KBM-7 (cell line): ENCODE results near the gene ATG3.

Experiments
- DNase-seq: peaks from one replicate; pipeline ENCODE4 v3.0.0-alpha.2; 2015
- in situ Hi-C: fragments of 300-500 bp; cut with MboI; formaldehyde crosslinking; loops from 2 replicates; pipeline ENCODE4 v1.14.3; 2020; ENCODE audit warnings: low sequenced_read_pairs, low pct_unique_long_range_greater_than_20kb, mixed read lengths

ATG3 gene

DNA sequence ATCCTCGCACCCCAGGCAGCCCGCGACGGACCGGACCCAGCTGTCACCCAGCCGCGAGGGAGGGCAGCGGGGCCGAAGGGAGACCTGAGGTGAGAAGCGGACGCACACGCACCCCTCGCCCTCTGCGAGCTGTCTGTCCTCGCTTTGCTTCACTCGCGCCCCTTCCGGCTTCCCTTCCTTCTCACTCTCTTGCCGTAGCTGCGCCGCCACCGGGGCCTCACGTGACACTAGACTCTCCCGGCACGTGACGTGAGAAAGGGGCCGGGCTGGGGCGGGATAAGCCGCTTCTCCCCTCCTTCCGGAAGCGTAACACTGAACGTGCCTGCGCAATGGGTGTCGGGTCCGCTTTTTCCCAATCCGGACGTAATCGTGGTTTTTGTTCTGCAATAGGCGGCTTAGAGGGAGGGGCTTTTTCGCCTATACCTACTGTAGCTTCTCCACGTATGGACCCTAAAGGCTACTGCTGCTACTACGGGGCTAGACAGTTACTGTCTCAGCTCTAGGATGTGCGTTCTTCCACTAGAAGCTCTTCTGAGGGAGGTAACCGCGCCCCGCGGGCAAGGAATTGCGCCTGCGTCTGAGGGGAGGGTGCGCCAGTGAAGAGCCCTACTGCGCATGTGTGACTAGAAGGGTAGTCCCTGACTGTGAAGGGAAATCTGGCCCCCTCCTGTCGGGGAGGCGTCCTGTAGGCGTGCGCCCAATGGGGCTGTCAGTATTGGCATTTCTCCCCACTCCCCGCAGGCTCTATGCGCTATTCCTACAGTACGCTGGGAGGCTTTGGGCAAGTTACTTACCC, at the start of gene ATG3, which contains the start of gene SLC35A5:
TSS of gene ATG3 (minus strand) at position 229 of the 796 bp plus-strand sequence. CDS start 434 bp downstream, outside the sequence.
TSS of gene SLC35A5 (plus strand) at position 312 of the 796 bp plus-strand sequence. CDS start 1,359 bp downstream, outside the sequence.
- in situ Hi-C loops, result no loop called here

DNA sequence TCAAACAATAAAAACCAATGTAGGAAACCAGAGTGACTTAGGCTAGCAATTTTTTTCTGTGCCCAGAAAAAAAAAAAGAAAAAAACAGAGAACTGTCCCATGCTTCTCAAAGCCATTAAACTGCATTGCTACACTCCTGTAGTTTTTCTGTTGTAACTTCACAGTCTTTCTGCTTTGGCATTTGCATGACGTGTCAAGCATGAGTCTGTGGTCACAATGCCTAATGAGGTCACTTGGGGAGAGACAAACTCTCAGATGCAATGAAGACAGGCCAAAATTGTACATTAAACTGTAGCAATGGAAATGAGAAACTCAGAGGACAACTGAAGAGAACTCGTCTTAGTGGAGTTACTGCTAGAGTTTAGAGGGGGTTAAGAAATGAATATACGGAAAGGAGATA, 48.4 kb upstream of the ATG3 start:
- no peak for DNase-seq
- in situ Hi-C loops, result loop anchor here (25.0 kb wide), 1 partner anchor 1327 kb away; the partner anchor contains the start of gene ZDHHC23

More for the DNA sequence above, at the start of gene ATG3, which contains the start of gene SLC35A5:
- peak; percentile 99 for DNase-seq

DNA sequence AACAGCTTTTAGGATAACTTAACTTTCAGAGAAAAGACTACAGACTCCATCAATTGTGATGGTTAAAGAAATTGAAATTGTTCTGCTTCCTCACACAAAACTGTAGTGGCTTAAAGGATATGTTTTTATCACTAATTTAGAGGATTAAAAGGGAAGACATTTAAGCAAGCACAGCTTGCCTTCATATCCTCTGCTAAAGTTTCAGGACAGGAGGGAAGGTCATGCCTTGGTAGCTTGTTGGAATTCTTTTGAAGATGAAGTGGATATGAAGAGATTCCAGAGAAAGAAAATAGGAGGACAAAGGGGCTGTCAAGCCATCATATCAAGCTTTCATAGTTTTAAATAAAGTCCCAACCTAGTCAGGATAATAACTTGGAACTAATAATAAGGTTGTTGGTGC, 46.1 kb upstream of the ATG3 start:
- no peak for DNase-seq
- in situ Hi-C loops, result loop anchor here (25.0 kb wide), 1 partner anchor 1329 kb away; the partner anchor contains the start of gene ZDHHC23

GRCh38 chr3:112606098-112606497, 44.3 kb upstream of the ATG3 start:
- no peak for DNase-seq
- in situ Hi-C loops, result loop anchor here (25.0 kb wide), 1 partner anchor 1331 kb away; the partner anchor contains the start of gene ZDHHC23

DNA sequence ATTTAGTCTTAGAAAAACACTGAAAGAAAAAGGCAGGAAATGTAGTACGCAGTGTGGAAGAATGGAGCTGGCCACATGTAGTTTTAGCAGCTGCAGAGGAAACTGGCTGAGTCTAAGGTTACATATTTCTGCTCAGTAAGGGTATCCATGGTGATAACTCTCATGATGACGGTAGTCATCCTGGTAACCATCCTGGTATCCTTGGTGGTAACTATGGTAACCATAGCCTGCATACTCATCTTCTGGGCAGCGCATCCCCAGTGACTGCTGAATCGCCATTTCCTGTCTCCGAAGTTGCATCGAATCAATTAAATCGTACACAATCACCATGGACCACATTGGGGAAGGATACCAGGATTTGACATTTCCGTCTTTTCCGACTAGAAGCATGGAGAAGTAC, 43.5 kb upstream of the ATG3 start:
- in situ Hi-C loops, result loop anchor here (25.0 kb wide), 1 partner anchor 1332 kb away; the partner anchor contains the start of gene ZDHHC23

DNA sequence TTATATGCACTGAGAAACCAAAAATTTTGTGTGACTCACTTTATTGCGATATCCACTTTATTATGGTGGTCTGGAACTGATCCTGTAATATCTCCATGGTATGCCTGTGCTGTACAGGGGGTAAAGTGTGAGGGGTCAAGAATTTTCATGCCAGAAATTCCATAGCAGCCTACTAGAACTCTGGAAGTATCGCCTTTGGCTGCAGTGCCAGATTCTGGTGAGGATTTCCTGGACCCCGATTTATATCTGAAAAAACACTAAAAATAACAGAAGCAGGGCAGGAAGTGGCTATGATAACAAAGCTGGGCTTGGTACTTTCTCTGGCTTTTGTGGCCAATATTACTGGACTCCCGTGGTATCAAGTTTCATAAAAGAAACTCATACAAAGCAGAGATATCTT, 42.8 kb upstream of the ATG3 start:
- in situ Hi-C loops, result loop anchor here (25.0 kb wide), 1 partner anchor 1333 kb away; the partner anchor contains the start of gene ZDHHC23
- DNase-seq, result peak; percentile 18

More for the DNA sequence above, 43.5 kb upstream of the ATG3 start:
- DNase-seq, result peak; percentile 4

DNA sequence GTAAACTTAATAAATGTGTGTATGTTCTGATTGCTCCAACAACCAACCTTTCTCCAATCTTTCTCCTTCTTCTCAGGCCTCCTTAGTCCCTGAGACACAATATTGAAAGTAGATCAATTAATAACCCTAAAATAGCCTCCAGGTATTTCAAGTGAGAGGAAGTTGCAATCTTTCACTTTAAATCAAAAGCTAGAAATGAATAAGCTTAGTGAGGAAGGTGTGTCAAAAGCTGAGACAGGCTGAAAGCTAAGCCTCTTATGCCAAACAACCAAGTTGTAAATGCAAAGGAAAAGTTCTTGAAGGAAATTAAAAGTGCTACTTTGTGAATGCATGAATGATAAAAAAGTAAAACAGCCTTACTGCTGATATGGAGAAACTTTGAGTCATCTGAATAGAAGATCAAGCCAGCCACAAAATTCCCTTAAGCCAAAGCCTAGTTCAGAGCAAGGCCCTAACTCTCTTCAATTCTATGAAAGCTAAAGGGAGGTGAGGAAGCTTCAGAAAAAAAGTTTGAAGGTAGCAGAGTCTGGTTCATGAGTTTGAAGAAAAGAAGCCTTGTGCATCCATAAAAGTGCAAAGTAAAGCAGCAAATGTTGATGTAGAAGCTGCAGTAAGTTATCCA, 40.6 kb upstream of the ATG3 start:
- in situ Hi-C loops, result loop anchor here (25.0 kb wide), 1 partner anchor 1335 kb away; the partner anchor contains the start of gene ZDHHC23
- DNase-seq, result no peak

- DNase-seq, result no peak
- in situ Hi-C loops, result no loop called here
Measured at GRCh38 chr3:112598731-112599130, 37.0 kb upstream of the ATG3 start.

- DNase-seq, result no peak
- in situ Hi-C loops, result no loop called here
Measured at GRCh38 chr3:112597945-112598344, 36.2 kb upstream of the ATG3 start.

- no peak for DNase-seq
- in situ Hi-C loops, result no loop called here
Measured at GRCh38 chr3:112594856-112595255, 33.1 kb upstream of the ATG3 start.

DNA sequence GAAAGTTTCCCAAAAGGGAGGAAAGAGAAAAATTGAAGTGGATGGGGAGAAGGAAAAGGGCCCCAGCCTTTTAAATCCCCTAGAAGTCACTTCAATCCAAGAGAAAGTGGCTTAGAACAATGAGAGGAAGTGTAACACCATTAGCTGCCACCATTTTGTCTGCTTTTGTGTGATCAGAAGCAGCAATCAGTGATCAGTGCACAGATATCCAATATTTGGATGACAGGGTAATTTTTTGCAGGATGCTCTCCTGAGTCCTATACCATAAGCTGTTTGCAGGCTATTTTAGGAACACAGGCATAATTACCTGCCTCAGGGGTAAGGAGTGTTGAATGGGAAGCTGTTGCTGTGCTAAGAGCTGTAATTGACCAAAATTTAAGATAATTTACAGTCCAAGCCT, 31.5 kb upstream of the ATG3 start:
- in situ Hi-C loops, result no loop called here
- no peak for DNase-seq

DNA sequence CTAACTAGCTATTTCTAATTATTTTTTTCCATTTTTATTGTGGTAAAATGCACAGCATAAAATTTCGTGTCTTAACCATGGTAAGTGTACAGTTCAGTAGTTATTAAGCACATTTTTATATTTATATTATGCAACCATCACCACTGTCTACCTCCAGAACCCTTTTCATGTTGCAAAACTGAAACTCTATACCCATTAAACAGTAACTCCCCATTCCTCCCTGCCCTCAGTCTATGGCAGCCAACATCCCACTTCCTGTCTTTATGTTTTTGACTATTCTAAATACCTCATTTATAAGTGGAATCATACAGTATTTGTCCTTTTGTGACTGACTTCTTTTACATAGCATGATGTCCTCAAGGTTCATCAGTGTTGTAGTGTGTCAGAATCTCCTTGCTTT, 25.6 kb upstream of the ATG3 start:
- no peak for DNase-seq
- in situ Hi-C loops, result no loop called here

DNA sequence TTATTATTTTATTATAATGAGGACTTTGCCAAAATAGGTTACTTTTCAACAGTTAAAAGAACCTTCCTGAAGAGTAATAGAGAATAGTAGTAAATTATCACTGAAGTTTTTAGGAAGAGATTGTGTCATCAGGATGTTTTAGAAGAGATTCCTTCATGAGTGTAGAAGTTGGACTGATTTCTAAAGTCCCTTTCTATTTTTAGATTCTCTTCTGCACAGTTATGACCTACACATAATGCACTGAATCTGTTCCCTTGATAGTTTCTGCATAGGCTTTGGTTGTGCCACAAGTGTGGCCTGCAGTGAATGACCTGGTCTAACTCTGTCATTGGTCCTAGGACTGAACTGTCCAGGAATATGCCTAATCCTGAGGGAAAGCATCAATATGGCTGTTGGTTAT, 24.0 kb upstream of the ATG3 start:
- DNase-seq, result no peak
- in situ Hi-C loops, result no loop called here

DNA sequence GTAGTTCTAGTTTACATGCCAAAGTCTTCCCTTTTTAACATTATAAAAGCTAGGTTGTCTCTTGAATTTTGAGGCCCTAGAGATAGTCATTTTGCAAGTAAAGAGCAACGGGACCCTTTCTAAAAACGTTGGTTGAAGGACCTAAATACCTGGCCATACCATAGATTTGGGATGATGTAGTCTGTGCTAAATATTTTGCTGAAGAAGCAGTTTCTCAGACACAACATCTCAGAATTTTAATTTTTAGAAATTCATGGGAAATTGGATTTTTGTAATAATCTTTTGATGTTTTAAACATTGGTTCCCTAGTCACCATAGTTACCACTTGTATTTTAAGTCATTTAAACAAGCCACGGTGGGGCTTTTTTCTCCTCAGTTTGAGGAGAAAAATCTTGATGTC, 21.3 kb upstream of the ATG3 start:
- DNase-seq, result no peak
- in situ Hi-C loops, result no loop called here

- in situ Hi-C loops, result no loop called here
- no peak for DNase-seq
Measured at GRCh38 chr3:112582244-112582874, 20.6 kb upstream of the ATG3 start.

- in situ Hi-C loops, result no loop called here
- DNase-seq, result no peak
Measured at GRCh38 chr3:112579697-112580096, 17.9 kb upstream of the ATG3 start.

DNA sequence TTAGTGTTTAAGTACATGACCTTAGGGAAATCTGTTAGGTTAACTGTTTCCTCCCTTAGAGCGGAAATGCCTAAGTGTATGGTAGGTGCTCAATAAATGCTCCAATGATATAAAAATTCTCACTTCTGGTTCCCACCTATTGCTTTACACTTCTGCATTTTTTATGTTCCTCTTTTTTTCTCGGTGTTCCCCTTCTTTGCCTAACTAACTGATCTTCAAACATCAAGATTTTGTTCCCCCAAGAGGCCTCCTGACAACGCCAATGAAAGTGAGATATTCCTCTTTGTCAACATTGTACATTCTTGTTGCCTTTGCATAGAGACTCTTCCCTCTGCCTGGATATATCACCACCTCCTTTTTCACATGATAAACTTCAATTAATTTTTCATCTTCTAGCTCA, 17.5 kb upstream of the ATG3 start:
- DNase-seq, result peak; percentile 67
- in situ Hi-C loops, result no loop called here

- DNase-seq, result no peak
- in situ Hi-C loops, result no loop called here
Measured at GRCh38 chr3:112572701-112573100, 10.9 kb upstream of the ATG3 start.

- in situ Hi-C loops, result no loop called here
- no peak for DNase-seq
Measured at GRCh38 chr3:112569265-112569664, 7.5 kb upstream of the ATG3 start.

- in situ Hi-C loops, result no loop called here
- DNase-seq, result no peak
Measured at GRCh38 chr3:112568642-112569041, 6.9 kb upstream of the ATG3 start.
